ENCODE measurements around the gene GRAMD2B. TPM values are rescaled to one million over a fixed set of nuclear protein-coding genes. Genes with fewer than 3 reads are reported as not detected.
"Not testable (repeated sequence)": the region's sequence is repeated elsewhere in the genome, so short reads cannot be mapped to it uniquely, and the experiment has no call there.

GRAMD2B gene
- total RNA-seq (10 to 100 TPM; 33.0 to 53.8 (median 46.5) TPM), polyA plus RNA-seq (10 to 100 TPM; 26.1 to 44.4 (median 27.0) TPM)

DNA sequence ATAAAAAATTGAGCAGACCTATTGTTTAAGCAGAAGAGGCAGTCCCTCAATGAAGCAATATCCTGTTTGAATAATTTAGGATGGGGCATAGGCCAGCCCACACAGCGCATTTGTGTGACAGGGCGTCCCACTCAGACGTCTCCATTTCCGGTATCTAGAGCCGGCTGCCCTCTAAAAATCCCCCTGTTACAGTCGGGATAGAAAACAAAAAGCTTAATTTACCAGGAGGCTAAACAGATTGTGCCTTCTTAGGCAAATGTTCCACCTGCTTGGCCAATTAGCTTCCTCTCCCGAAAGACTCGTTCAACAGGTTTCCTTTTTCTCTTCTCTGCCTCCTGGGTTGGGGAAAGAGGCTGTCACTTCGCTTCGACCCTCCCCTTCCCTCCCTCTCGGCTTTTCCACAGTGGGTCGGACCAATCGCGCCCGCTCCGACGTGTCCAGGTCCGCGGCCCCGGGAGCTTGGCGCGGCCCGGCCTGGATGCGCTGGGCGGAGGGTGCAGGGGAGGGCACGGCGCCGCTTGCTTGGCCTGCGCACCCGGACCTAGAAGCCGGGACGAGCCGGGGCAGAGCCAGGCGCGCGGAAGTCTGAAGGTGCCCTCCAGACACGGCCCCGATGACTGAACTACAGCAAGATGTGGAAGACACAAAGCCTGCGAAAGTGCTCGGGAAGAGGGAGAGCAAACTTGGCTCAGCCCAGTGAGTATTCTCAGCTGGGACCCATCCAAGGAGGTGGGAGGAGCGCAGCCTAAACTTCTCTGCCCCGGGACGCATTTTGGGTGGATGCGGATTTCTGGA, at the start of gene GRAMD2B:
TSS of gene GRAMD2B (plus strand) at position 416 of the 795 bp plus-strand sequence. CDS start at position 614, 198 bp downstream.
- H3K27ac ChIP-seq = peak within 1 kb of the TSS; percentile 90 to 94 (median 92)
- WGBS, 2 donors = 0 to 1% methylated on average over 44 of the region's 44 CpGs
- TF ChIP-seq, protein P1, sequence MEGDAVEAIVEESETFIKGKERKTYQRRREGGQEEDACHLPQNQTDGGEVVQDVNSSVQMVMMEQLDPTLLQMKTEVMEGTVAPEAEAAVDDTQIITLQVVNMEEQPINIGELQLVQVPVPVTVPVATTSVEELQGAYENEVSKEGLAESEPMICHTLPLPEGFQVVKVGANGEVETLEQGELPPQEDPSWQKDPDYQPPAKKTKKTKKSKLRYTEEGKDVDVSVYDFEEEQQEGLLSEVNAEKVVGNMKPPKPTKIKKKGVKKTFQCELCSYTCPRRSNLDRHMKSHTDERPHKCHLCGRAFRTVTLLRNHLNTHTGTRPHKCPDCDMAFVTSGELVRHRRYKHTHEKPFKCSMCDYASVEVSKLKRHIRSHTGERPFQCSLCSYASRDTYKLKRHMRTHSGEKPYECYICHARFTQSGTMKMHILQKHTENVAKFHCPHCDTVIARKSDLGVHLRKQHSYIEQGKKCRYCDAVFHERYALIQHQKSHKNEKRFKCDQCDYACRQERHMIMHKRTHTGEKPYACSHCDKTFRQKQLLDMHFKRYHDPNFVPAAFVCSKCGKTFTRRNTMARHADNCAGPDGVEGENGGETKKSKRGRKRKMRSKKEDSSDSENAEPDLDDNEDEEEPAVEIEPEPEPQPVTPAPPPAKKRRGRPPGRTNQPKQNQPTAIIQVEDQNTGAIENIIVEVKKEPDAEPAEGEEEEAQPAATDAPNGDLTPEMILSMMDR (IDR thresholded peaks at IDR 0.05) = no peak
- peak; percentile 87 to 90 for TF ChIP-seq POLR2A (IDR thresholded peaks at IDR 0.05)
- peak; percentile 79 to 95 (median 92) for TF ChIP-seq POLR2AphosphoS5 (IDR thresholded peaks at IDR 0.05)
- TF ChIP-seq EP300 (IDR thresholded peaks at IDR 0.05) = no peak
- intact Hi-C loops (cut with DNase I) = loop anchor here (5.0 kb wide), 2 partner anchors 56 to 114 kb away; no protein-coding TSS in a partner anchor
- no peaks in the 10 kb centered on the region for H3K27me3 ChIP-seq
- peak within 1 kb of the TSS; percentile 63 to 74 (median 68) for H3K4me3 ChIP-seq
- no peaks in the 10 kb centered on the region for H3K9me3 ChIP-seq
- DNase-seq = peak; percentile 94
- peaks cover 2 to 31% (median 20%) of the 10 kb centered on the region in 4 donors for H3K4me1 ChIP-seq
- H3K36me3 ChIP-seq = peaks cover 0 to 3% (median 0%) of the 10 kb centered on the region in 4 donors

DNA sequence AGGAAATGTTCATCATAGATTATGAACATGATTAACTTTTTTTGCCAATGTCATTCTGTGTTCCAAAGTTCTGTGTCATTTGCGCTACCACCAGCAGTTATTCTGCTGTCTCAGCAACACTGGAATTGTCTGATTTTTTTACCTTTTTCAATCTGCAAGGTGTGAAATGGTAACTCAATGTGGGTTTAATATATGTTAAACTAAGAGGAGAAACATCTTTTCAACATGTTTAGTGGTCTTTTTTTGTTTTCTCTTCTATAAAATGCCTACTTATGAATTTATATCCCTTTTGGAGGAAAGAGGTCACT, 49.1 kb upstream of the GRAMD2B start:
- H3K36me3 ChIP-seq = no peaks in the 10 kb centered on the region
- no peak overlapping the region for H3K4me3 ChIP-seq
- no peak overlapping the region for H3K27ac ChIP-seq
- TF ChIP-seq, protein P1 (IDR thresholded peaks at IDR 0.05) = no peak
- TF ChIP-seq POLR2A (IDR thresholded peaks at IDR 0.05) (no peak), POLR2AphosphoS5 (IDR thresholded peaks at IDR 0.05) (no peak), EP300 (IDR thresholded peaks at IDR 0.05) (no peak)
- no peaks in the 10 kb centered on the region for H3K9me3 ChIP-seq
- DNase-seq = no peak
- peaks cover 0 to 28% (median 20%) of the 10 kb centered on the region in 4 donors for H3K4me1 ChIP-seq
- 34 to 72% methylated on average over 1 of the region's 1 CpG for WGBS, 2 donors
- intact Hi-C loops (cut with DNase I) = no loop called here
- no peaks in the 10 kb centered on the region for H3K27me3 ChIP-seq

DNA sequence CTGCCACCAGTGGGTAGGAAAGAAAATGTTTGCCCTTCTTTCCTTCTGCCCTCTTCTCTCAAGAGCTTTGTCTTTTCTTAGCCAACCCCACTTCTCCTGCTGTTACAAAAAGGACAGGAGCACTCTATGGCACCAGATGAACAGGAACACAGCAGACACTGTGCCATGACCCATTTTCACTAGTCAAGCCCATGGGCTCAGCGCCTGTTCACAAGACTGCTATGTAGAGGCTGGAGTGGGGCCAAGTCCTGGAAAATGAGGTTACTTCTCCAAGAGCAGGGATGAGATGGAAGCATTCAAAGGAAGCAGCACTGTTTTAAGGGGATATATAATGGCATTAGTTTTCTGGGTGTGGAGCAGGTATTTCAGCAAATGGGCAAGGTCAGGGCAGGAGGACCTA, 46.8 kb upstream of the GRAMD2B start:
- Histone ChIP-seq H3K27ac (no peak overlapping the region), H3K4me1 (peaks cover 0 to 12% (median 6%) of the 10 kb centered on the region in 4 donors), H3K27me3 (no peaks in the 10 kb centered on the region), H3K36me3 (no peaks in the 10 kb centered on the region), H3K4me3 (no peak overlapping the region), H3K9me3 (no peaks in the 10 kb centered on the region)
- peak; percentile 76 for DNase-seq
- WGBS, 2 donors = 92 to 95% methylated on average over 1 of the region's 1 CpG
- TF ChIP-seq, protein P1 (IDR thresholded peaks at IDR 0.05) = no peak
- no peak for TF ChIP-seq POLR2AphosphoS5 (IDR thresholded peaks at IDR 0.05)
- TF ChIP-seq EP300 (IDR thresholded peaks at IDR 0.05) = no peak
- no peak for TF ChIP-seq POLR2A (IDR thresholded peaks at IDR 0.05)
- intact Hi-C loops (cut with DNase I) = no loop called here

- intact Hi-C loops (cut with DNase I) = no loop called here
- DNase-seq = no peak
- no peaks in the 10 kb centered on the region for H3K27me3 ChIP-seq
- no peak overlapping the region for H3K4me3 ChIP-seq
- H3K9me3 ChIP-seq = peaks cover 0 to 3% (median 0%) of the 10 kb centered on the region in 4 donors
- TF ChIP-seq, protein P1 (IDR thresholded peaks at IDR 0.05) = no peak
- no peak for TF ChIP-seq EP300 (IDR thresholded peaks at IDR 0.05)
- no peak for TF ChIP-seq POLR2A (IDR thresholded peaks at IDR 0.05)
- TF ChIP-seq POLR2AphosphoS5 (IDR thresholded peaks at IDR 0.05) = no peak
- H3K27ac ChIP-seq = no peak overlapping the region
- 88% methylated on average over 2 of the region's 2 CpGs for WGBS, 2 donors
- H3K36me3 ChIP-seq = no peaks in the 10 kb centered on the region
- peaks cover 0 to 12% (median 6%) of the 10 kb centered on the region in 4 donors for H3K4me1 ChIP-seq
Measured at GRCh38 chr5:126377424-126377823, 45.8 kb upstream of the GRAMD2B start.

- intact Hi-C loops (cut with DNase I) = loop anchor here (5.0 kb wide), 1 partner anchor 37 kb away; no protein-coding TSS in a partner anchor
Measured at GRCh38 chr5:126380316-126380715, 42.9 kb upstream of the GRAMD2B start.

More at GRCh38 chr5:126380316-126380715, 42.9 kb upstream of the GRAMD2B start:
- 91 to 96% methylated on average over 2 of the region's 2 CpGs for WGBS, 2 donors
- DNase-seq, H3K4me3 ChIP-seq, H3K27ac ChIP-seq, H3K27me3 ChIP-seq, H3K9me3 ChIP-seq, H3K36me3 ChIP-seq: not testable (repeated sequence)
- peaks cover 0 to 39% (median 30%) of the 10 kb centered on the region in 4 donors for H3K4me1 ChIP-seq
